Keratinocyte (primary cell): Measurements from ENCODE around the gene LELP1. TPM values are rescaled to one million over a fixed set of nuclear protein-coding genes. Genes with fewer than 3 reads are reported as not detected.

Source experiments
- DNase-seq: peaks from one replicate; pipeline ENCODE4 v3.0.0-alpha.2; 2011; ENCODE audit warnings: low read depth, missing footprints, low spot score
- FAIRE-seq: peaks from 2 replicates; lab custom pipeline; 2011; peaks lifted over from hg19 to GRCh38; lab: Jason Lieb, UNC
- H2AFZ ChIP-seq: 2 replicates; pipeline ENCODE4 v1.6.0; 2012; ENCODE audit warnings: low read length, control low read depth, inconsistent platforms; ENCODE audit not compliant: control insufficient read depth
- H3K27ac ChIP-seq: 2 replicates; pipeline ENCODE4 v1.5.1; 2011; ENCODE audit warnings: low read length; ENCODE audit not compliant: control insufficient read depth, insufficient read depth
- H3K27me3 ChIP-seq: 3 replicates; pipeline ENCODE4 v1.6.0; 2011; ENCODE audit warnings: low read length; ENCODE audit not compliant: control insufficient read depth, insufficient read depth; ENCODE audit errors: extremely low read depth
- H3K36me3 ChIP-seq, 2 experiments: 2 replicates in 1 of 2; 3 replicates in 1 of 2; pipeline ENCODE4 v1.5.1; 2011; ENCODE audit warnings: low read length in 2 of 2, mild to moderate bottlenecking in 1 of 2; ENCODE audit not compliant: control insufficient read depth in 2 of 2, insufficient read depth in 2 of 2; ENCODE audit errors: extremely low read depth in 1 of 2
- H3K4me1 ChIP-seq: 3 replicates; pipeline ENCODE4 v1.5.1; 2011; ENCODE audit warnings: low read length; ENCODE audit not compliant: control insufficient read depth, insufficient read depth; ENCODE audit errors: extremely low read depth
- H3K4me2 ChIP-seq: 3 replicates; pipeline ENCODE4 v1.6.0; 2011; ENCODE audit warnings: low read depth, low read length; ENCODE audit not compliant: control insufficient read depth, insufficient read depth; ENCODE audit errors: extremely low read depth
- H3K4me3 ChIP-seq, 3 experiments: fragments of 200-600 bp in 1 of 3; sonication (generic) in 1 of 3; 2 replicates in 2 of 3; 3 replicates in 1 of 3; pipeline ENCODE4 v1.5.1; 2011 to 2016; ENCODE audit warnings: low read length in 3 of 3, mild to moderate bottlenecking in 3 of 3, control low read depth in 2 of 3, inconsistent platforms in 1 of 3, low read depth in 1 of 3, mixed read lengths in 1 of 3, mixed run types in 1 of 3, moderate library complexity in 1 of 3; ENCODE audit not compliant: control insufficient read depth in 2 of 3, insufficient read depth in 2 of 3; ENCODE audit errors: extremely low read depth in 1 of 3
- H3K79me2 ChIP-seq: 2 replicates; pipeline ENCODE4 v1.6.0; 2012; ENCODE audit warnings: low read length; ENCODE audit not compliant: control insufficient read depth, insufficient read depth
- H3K9ac ChIP-seq: 3 replicates; pipeline ENCODE4 v1.6.0; 2011; ENCODE audit warnings: low read length; ENCODE audit not compliant: control insufficient read depth, insufficient read depth; ENCODE audit errors: extremely low read depth
- H3K9me1 ChIP-seq: 3 replicates; pipeline ENCODE4 v1.6.0; 2011; ENCODE audit warnings: low read length; ENCODE audit not compliant: control insufficient read depth, insufficient read depth; ENCODE audit errors: extremely low read depth
- H3K9me3 ChIP-seq: 2 replicates; pipeline ENCODE4 v1.5.1; 2012; ENCODE audit warnings: low read depth, low read length; ENCODE audit not compliant: control insufficient read depth
- H4K20me1 ChIP-seq: 3 replicates; pipeline ENCODE4 v1.6.0; 2011; ENCODE audit warnings: low read length; ENCODE audit not compliant: control insufficient read depth, insufficient read depth; ENCODE audit errors: extremely low read depth
- CTCF ChIP-seq, 3 experiments: IDR thresholded peaks in 1 of 3; conservative IDR thresholded peaks in 1 of 3; optimal IDR thresholded peaks in 1 of 3; 2 replicates in 2 of 3; 3 replicates in 1 of 3; pipeline versions ENCODE3 to v1.5.1; 2011; ENCODE audit warnings: low read length in 3 of 3, mild to moderate bottlenecking in 3 of 3, moderate library complexity in 2 of 3, control low read depth in 1 of 3, inconsistent platforms in 1 of 3; ENCODE audit not compliant: insufficient read depth in 2 of 3; ENCODE audit errors: extremely low read depth in 1 of 3
- EZH2 ChIP-seq: IDR thresholded peaks from one replicate; pipeline ENCODE4 v1.6.1; 2012; ENCODE audit warnings: inconsistent platforms, mild to moderate bottlenecking, low read length, moderate library complexity
- dilution Hi-C: fragments of 300-500 bp; cut with MboI; formaldehyde crosslinking; loops from one replicate; pipeline ENCODE4 v1.7.0; 2020; ENCODE audit warnings: low sequenced_read_pairs; ENCODE audit not compliant: extremely low pct_ligation_motif_present
- polyA plus RNA-seq, 5 experiments: library from polyadenylated mRNA; depleted of rRNA in 3 of 5; stranded (reverse) in 3 of 5; stranded (forward) in 1 of 5; unstranded in 1 of 5; fragments of >200 nt; gene quantifications; 1 replicate in 1 of 5; 2 replicates in 3 of 5; 3 replicates in 1 of 5; pipeline versions ENCODE4 v1.2.1 to v1.2.3, GENCODE V29; 2011 to 2012; ENCODE audit warnings: missing spikeins in 2 of 5, low read depth in 1 of 5, low replicate concordance in 1 of 5

LELP1 gene
- polyA plus RNA-seq, 1 donor (not counting 4 experiments of a cell fraction or from before 2014, with no cell fraction given), result not detected

GRCh38 chr1:153190373-153190772 is 12.9 kb upstream of the LELP1 start:
- dilution Hi-C loops, result no loop called here
- no peak overlapping the region for H2AFZ ChIP-seq
- H3K27me3 ChIP-seq, result no peaks in the 10 kb centered on the region
- no peaks in the 10 kb centered on the region for H3K79me2 ChIP-seq
- TF ChIP-seq CTCF (optimal IDR thresholded peaks at IDR 0.05 in 1 of 3, IDR thresholded peaks at IDR 0.05 in 1 of 3, conservative IDR thresholded peaks at IDR 0.05 in 1 of 3; ENCODE audit: extremely low read depth in 1 of 3, insufficient read depth in 2 of 3, low read length in 3 of 3), result peak; percentile 69 to 76 (median 73)
- TF ChIP-seq EZH2, result no peak
- no peak overlapping the region for H3K27ac ChIP-seq
- DNase-seq, result no peak
- H3K36me3 ChIP-seq, result no peaks in the 10 kb centered on the region
- H3K9ac ChIP-seq, result no peak overlapping the region
- peaks cover 10% of the 10 kb centered on the region for H3K4me1 ChIP-seq
- H4K20me1 ChIP-seq, result no peaks in the 10 kb centered on the region
- H3K4me2 ChIP-seq, result no peak overlapping the region
- H3K9me3 ChIP-seq, result no peaks in the 10 kb centered on the region
- peak; percentile 92 for FAIRE-seq
- no peaks in the 10 kb centered on the region for H3K9me1 ChIP-seq
- no peak overlapping the region for H3K4me3 ChIP-seq

- Histone ChIP-seq H3K9ac (no peak overlapping the region), H2AFZ (no peak overlapping the region), H3K4me1 (peaks cover 10% of the 10 kb centered on the region), H3K4me2 (no peak overlapping the region), H3K9me1 (no peaks in the 10 kb centered on the region), H3K79me2 (no peaks in the 10 kb centered on the region), H3K27me3 (no peaks in the 10 kb centered on the region), H3K36me3 (no peaks in the 10 kb centered on the region), H3K9me3 (no peaks in the 10 kb centered on the region), H3K4me3 (no peak overlapping the region), H4K20me1 (no peaks in the 10 kb centered on the region), H3K27ac (no peak overlapping the region)
- FAIRE-seq (peak; percentile 88), DNase-seq (no peak)
- dilution Hi-C loops, result no loop called here
- no peak for TF ChIP-seq EZH2
- peak; percentile 82 to 93 (median 89) for TF ChIP-seq CTCF (optimal IDR thresholded peaks at IDR 0.05 in 1 of 3, IDR thresholded peaks at IDR 0.05 in 1 of 3, conservative IDR thresholded peaks at IDR 0.05 in 1 of 3; ENCODE audit: extremely low read depth in 1 of 3, insufficient read depth in 2 of 3, low read length in 3 of 3)
Observed at GRCh38 chr1:153192697-153193096, 10.5 kb upstream of the LELP1 start.
